Heart left ventricle (tissue), 13 donors: ENCODE data around the gene PRKCH.

Source experiments
- POLR2A ChIP-seq, 2 donors: fragments of 450-650 bp; IDR thresholded peaks; one replicate each; pipeline ENCODE4 v1.6.1; 2017; ENCODE audit warnings: antibody characterized with exemption in 2 of 2, mild to moderate bottlenecking in 2 of 2, moderate library complexity in 2 of 2
- TF ChIP-seq, protein P1 (sequence below), 12 donors: fragments of 200-600 bp; sonication (generic) in 4 of 12; IDR thresholded peaks; one replicate each; pipeline versions ENCODE4 v1.5.0 to v1.8.0; 2018 to 2022; ENCODE audit warnings: antibody characterized with exemption in 12 of 12, mild to moderate bottlenecking in 5 of 12
- donor health status: ischemic (EF 13 %, LVEDD 7.1; RV severe dilation, severe dysfunction).
- donor health status: DM: no; HTN: yes; CAD: no.
- donor health status: DM: no; HTN: no; CAD: no.
- donor health status: ischemic (EF 25% LVEDD 6.9; RV normal size, moderate dysfunction).
- donor health status: ischemic (EF 25% LVEDD 5.7; RV mildly dilated, moderate dysfunction).
- donor health status: ischemic (EF 35%, LVEDD 5.7; RV mildly dilated, moderate dysfunction).
- donor health status: nonischemic (EF 11% LVEDD 7.7; RV severe dilation, severe dysfunction).
- donor health status: DM: yes; HTN: yes; CAD: no.
- donor health status: PGD.
- donor health status: ischemic (EF 29% LVEDD 5.4; RV normal size, mild dysfunction).
- donor health status: nonischemic (EF 23%, LVEDD 6.1; RV moderate dilation, normal function).

DNA sequence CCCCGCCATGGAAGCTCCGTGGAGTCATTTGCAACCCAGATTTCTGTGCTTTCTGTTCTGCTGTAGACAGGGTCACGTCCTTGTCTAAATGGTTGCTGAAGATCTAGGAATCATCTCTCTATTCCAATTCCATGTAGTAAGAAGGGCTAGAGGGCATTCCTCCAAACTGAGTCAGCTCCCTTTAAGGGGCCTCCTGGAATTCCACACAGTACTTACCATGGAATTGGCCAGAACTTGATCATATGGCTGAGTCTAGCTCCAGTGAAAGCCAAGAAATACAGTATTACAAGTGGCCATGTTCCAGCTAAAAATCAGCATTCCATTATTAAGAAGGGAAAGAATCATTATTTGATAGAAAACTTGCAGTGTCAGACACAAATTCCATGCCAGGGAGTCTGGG, 171.9 kb downstream of the PRKCH start:
- TF ChIP-seq, protein P1, sequence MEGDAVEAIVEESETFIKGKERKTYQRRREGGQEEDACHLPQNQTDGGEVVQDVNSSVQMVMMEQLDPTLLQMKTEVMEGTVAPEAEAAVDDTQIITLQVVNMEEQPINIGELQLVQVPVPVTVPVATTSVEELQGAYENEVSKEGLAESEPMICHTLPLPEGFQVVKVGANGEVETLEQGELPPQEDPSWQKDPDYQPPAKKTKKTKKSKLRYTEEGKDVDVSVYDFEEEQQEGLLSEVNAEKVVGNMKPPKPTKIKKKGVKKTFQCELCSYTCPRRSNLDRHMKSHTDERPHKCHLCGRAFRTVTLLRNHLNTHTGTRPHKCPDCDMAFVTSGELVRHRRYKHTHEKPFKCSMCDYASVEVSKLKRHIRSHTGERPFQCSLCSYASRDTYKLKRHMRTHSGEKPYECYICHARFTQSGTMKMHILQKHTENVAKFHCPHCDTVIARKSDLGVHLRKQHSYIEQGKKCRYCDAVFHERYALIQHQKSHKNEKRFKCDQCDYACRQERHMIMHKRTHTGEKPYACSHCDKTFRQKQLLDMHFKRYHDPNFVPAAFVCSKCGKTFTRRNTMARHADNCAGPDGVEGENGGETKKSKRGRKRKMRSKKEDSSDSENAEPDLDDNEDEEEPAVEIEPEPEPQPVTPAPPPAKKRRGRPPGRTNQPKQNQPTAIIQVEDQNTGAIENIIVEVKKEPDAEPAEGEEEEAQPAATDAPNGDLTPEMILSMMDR (IDR thresholded peaks at IDR 0.05) = no peak
- no peak for TF ChIP-seq POLR2A (IDR thresholded peaks at IDR 0.05)
